ENCODE results near the gene CSMD2. TPM values are rescaled to one million over a fixed set of nuclear protein-coding genes. Genes with fewer than 3 reads are reported as not detected.
A peak's percentile ranks its signal among the peaks of the same experiment; 100 is the strongest.

Gene CSMD2
- total and polyA plus RNA-seq, 2 of the 8 experiments (the other 6 are each of a cell fraction or from before 2014, with no cell fraction given): 7.0 to 14.7 TPM

- Histone ChIP-seq H3K14ac (ENCODE audit: insufficient read length) (no peak overlapping the region), H4K5ac (ENCODE audit: insufficient read length, low read depth, low read length) (no peak overlapping the region), H4K8ac (ENCODE audit: extremely low read depth, insufficient read depth, low read length) (no peak overlapping the region), H3K18ac (ENCODE audit: extremely low read depth, low read length) (no peak overlapping the region), H4K91ac (replicated peaks; ENCODE audit: insufficient read length, low read length) (no peak overlapping the region), H2BK5ac (ENCODE audit: low read depth, low read length) (no peak overlapping the region), H3K4me2 (ENCODE audit: insufficient read depth in 1 of 2, low read depth in 2 of 2, low read length in 2 of 2) (peak overlapping the region in 1 of 2 experiments; percentile 15; a peak in 1 of 4 replicates), H2AFZ (ENCODE audit: low read length) (no peak overlapping the region), H3K4me3 (ENCODE audit: extremely low read depth in 1 of 4, insufficient read depth in 2 of 4, low read depth in 3 of 4, low read length in 4 of 4) (no peak overlapping the region), H3K9me3 (ENCODE audit: insufficient read depth in 2 of 2, low read depth in 1 of 2, low read length in 1 of 2) (no peaks in the 10 kb centered on the region), H3K36me3 (ENCODE audit: control insufficient read depth in 2 of 4, insufficient read depth in 4 of 4, low read length in 3 of 4) (no peaks in the 10 kb centered on the region; a peak in 1 of 8 replicates), H4K20me1 (replicated peaks in 1 of 2; ENCODE audit: control insufficient read depth in 1 of 2, insufficient read depth in 2 of 2, low read length in 2 of 2) (peaks cover 3 to 6% of the 10 kb centered on the region in 2 experiments), H3K27me3 (replicated peaks in 1 of 4; ENCODE audit: control insufficient read depth in 3 of 4, extremely low read depth in 1 of 4, insufficient read depth in 3 of 4, low read length in 3 of 4) (no peaks in the 10 kb centered on the region), H3K23ac (ENCODE audit: insufficient read length) (no peak overlapping the region), H3K79me2 (ENCODE audit: control insufficient read depth in 1 of 2, insufficient read depth in 2 of 2, low read length in 2 of 2) (peaks cover 3 to 77% of the 10 kb centered on the region in 2 experiments; a peak in 2 of 4 replicates), H3K56ac (replicated peaks; ENCODE audit: insufficient read length, low read depth, low read length) (no peak overlapping the region), H2BK120ac (replicated peaks; ENCODE audit: low read depth, low read length) (no peak overlapping the region), H3K4ac (replicated peaks; ENCODE audit: insufficient read length, low read depth, low read length) (no peak overlapping the region), H3K9ac (replicated peaks in 1 of 4; ENCODE audit: extremely low read depth in 1 of 4, low read depth in 3 of 4, low read length in 3 of 4) (no peak overlapping the region), H2BK20ac (ENCODE audit: low read length) (no peak overlapping the region), H3K23me2 (ENCODE audit: low read depth, low read length) (no peaks in the 10 kb centered on the region), H3K4me1 (replicated peaks in 1 of 4; ENCODE audit: control insufficient read depth in 3 of 4, insufficient read depth in 4 of 4, low read length in 3 of 4) (0 out of 7 replicates have a peak, but pooled peaks cover 0 to 3% (median 0%) of the 10 kb centered on the region in 4 experiments), H2AK5ac (ENCODE audit: low read depth, low read length) (no peak overlapping the region), H2BK15ac (ENCODE audit: low read length) (no peak overlapping the region), H3K27ac (ENCODE audit: low read depth, low read length) (no peak overlapping the region), H3K79me1 (ENCODE audit: low read depth, low read length) (peaks cover 7% of the 10 kb centered on the region), H2BK12ac (ENCODE audit: low read depth, low read length) (peak overlapping the region; percentile 80; the same call in 1 of the 2 replicates)
- peak in 1 of 2 experiments; percentile 48 for DNase-seq (ENCODE audit: low read depth in 1 of 2, low spot score in 2 of 2)
- FAIRE-seq: peak; percentile 82
- ChIA-PET CTCF (ENCODE audit: partially characterized antibody) (interaction anchor here (0.6 to 4.5 kb wide), 63 partner anchors 10 to 1538 kb away, joined by 3 to 34 read pairs (median 4); no protein-coding TSS in a partner anchor), POLR2A (ENCODE audit: partially characterized antibody) (interaction anchor here (2.0 kb wide), 1 partner anchor 49 kb away, joined by 8 read pairs; no protein-coding TSS in a partner anchor)
- 73% methylated on average over 1 of the region's 1 CpG; no CpG with 5 or more reads in 1 of the 2 experiments for WGBS, 2 experiments (ENCODE audit: extremely low coverage in 1 of 2, insufficient coverage in 1 of 2, insufficient read length in 1 of 2, insufficient replicate concordance in 2 of 2, low coverage in 1 of 2, low lambda C conversion rate in 2 of 2, missing lambda C conversion rate in 1 of 2)
- no peak for TF ChIP-seq RBBP5 (IDR thresholded peaks at IDR 0.05; ENCODE audit: borderline replicate concordance, low read depth, low read length)
- TF ChIP-seq ASH2L (IDR thresholded peaks at IDR 0.05; ENCODE audit: low read length): no peak
Observed at GRCh38 chr1:34113887-34114286, 51.1 kb downstream of the CSMD2 start.
